Activated T-helper 17 cell treated with anti-CD3 and anti-CD28 coated beads, Interleukin-2, amount 50 U/mL, for 72 hours (primary cell): ENCODE data around the gene GSTT2. TPM values are rescaled to one million over a fixed set of nuclear protein-coding genes. Genes with fewer than 3 reads are reported as not detected.

ENCODE experiments used
- total RNA-seq, 2 donors: library from RNA; stranded (reverse); gene quantifications; one replicate each; pipeline ENCODE4 v1.2.3, GENCODE V29; 2022

GSTT2 gene
- total RNA-seq, 2 donors from 2014 or later = 0.29 TPM; not detected in 1

Other genes starting within 250 kb of the GSTT2 start
- 1 to 10 TPM in 1 of 2 donors, under 1 TPM in 1; 0.82 to 1.1 TPM for gene ZNF70, start 229.0 kb upstream of the GSTT2 start, total RNA-seq
- gene VPREB3, start 225.7 kb upstream of the GSTT2 start, total RNA-seq = not detected
- not detected for gene C22orf15, start 217.1 kb upstream of the GSTT2 start, total RNA-seq
- gene CHCHD10, start 212.2 kb upstream of the GSTT2 start, total RNA-seq = 100 to 1,000 TPM in 1 of 2 donors, 10 to 100 TPM in 1; 49.6 to 104 TPM
- under 1 TPM; 0.45 to 0.50 TPM for gene MMP11, start 207.3 kb upstream of the GSTT2 start, total RNA-seq
- 10 to 100 TPM; 51.4 to 70.1 TPM for gene SMARCB1, start 193.2 kb upstream of the GSTT2 start, total RNA-seq
- 1 to 10 TPM; 5.0 to 9.3 TPM for gene DERL3, start 141.1 kb upstream of the GSTT2 start, total RNA-seq
- 1 to 10 TPM; 3.8 to 5.9 TPM for gene SLC2A11, start 122.3 kb upstream of the GSTT2 start, total RNA-seq
- 1,000 to 10,000 TPM; 1,250 to 1,556 TPM for gene MIF, start 85.8 kb upstream of the GSTT2 start, total RNA-seq
- gene GSTT2B, start 18.9 kb upstream of the GSTT2 start, total RNA-seq = under 1 TPM; 0.37 to 0.41 TPM
- gene DDTL, start 13.2 kb upstream of the GSTT2 start, total RNA-seq = 1 to 10 TPM; 2.8 to 4.9 TPM
- gene DDT, start 5.7 kb upstream of the GSTT2 start, total RNA-seq = 100 to 1,000 TPM; 117 to 122 TPM
- gene GSTT4, start 25.3 kb downstream of the GSTT2 start, total RNA-seq = not detected
- 10 to 100 TPM; 98.0 to 99.4 TPM for gene CABIN1, start 31.2 kb downstream of the GSTT2 start, total RNA-seq
- 1 to 10 TPM in 1 of 2 donors, under 1 TPM in 1; 0.66 to 1.5 TPM for gene SUSD2, start 201.4 kb downstream of the GSTT2 start, total RNA-seq